Spleen (tissue), 7 donors: ENCODE measurements around the gene LINGO4.
"Not testable (repeated sequence)": the region's sequence is repeated elsewhere in the genome, so short reads cannot be mapped to it uniquely, and the experiment has no call there.

Source experiments
- POLR2A ChIP-seq, 3 donors: fragments of 450-650 bp; IDR thresholded peaks; one replicate each; pipeline ENCODE4 v1.5.1; 2017; ENCODE audit warnings: antibody characterized with exemption in 3 of 3, mild to moderate bottlenecking in 1 of 3
- POLR2AphosphoS5 ChIP-seq, 3 donors: sonication (generic); formaldehyde crosslinking; IDR thresholded peaks; one replicate each; pipeline ENCODE4 v1.5.1; 2017; ENCODE audit warnings: antibody characterized with exemption in 3 of 3
- TF ChIP-seq, protein P1 (sequence below), 11 experiments: fragments of 200-600 bp in 7 of 11; fragments of 450-650 bp in 4 of 11; sonication (generic) in 4 of 11; IDR thresholded peaks in 8 of 11; conservative IDR thresholded peaks in 3 of 11; 1 replicate in 7 of 11; 2 replicates in 4 of 11; pipeline versions ENCODE4 v1.4.0 to v1.8.0; 2016 to 2021; ENCODE audit warnings: antibody characterized with exemption in 11 of 11, inconsistent platforms in 4 of 11, mild to moderate bottlenecking in 1 of 11
- donor health status: DM: no; HTN: no; CAD: no; lungs with moderate emphysema.
- donor health status: DM: no; HTN: no; CAD: no.
- donor health status: DM: no; HTN: no; CAD: no.

DNA sequence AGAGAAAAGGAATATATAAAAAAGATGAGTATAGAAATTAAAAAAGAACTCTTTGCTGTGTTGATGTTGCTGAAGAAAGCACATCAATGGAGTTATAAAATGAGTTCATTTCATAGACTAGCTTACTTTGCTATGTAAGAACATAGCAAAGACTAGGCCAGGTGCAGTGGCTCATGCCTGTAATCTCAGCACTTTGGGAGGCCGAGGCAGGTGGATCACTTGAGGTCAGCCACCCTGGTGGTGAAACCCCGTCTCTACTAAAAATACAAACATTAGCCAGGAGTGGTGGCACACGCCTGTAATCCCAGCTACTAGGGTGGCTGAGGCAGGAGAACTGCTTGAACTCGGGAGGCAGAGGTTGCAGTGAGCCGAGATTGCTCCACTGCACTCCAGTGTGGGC is 23.2 kb downstream of the LINGO4 start:
- TF ChIP-seq, protein P1, sequence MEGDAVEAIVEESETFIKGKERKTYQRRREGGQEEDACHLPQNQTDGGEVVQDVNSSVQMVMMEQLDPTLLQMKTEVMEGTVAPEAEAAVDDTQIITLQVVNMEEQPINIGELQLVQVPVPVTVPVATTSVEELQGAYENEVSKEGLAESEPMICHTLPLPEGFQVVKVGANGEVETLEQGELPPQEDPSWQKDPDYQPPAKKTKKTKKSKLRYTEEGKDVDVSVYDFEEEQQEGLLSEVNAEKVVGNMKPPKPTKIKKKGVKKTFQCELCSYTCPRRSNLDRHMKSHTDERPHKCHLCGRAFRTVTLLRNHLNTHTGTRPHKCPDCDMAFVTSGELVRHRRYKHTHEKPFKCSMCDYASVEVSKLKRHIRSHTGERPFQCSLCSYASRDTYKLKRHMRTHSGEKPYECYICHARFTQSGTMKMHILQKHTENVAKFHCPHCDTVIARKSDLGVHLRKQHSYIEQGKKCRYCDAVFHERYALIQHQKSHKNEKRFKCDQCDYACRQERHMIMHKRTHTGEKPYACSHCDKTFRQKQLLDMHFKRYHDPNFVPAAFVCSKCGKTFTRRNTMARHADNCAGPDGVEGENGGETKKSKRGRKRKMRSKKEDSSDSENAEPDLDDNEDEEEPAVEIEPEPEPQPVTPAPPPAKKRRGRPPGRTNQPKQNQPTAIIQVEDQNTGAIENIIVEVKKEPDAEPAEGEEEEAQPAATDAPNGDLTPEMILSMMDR (IDR thresholded peaks at IDR 0.05 in 8 of 11, conservative IDR thresholded peaks at IDR 0.05 in 3 of 11) = not testable (repeated sequence)
- TF ChIP-seq POLR2A, POLR2AphosphoS5 (IDR thresholded peaks at IDR 0.05): not testable (repeated sequence)
